GM18498 (cell line): ENCODE results near the gene RELN.
"Not testable (repeated sequence)": the region's sequence is repeated elsewhere in the genome, so short reads cannot be mapped to it uniquely, and the experiment has no call there.

Source experiments
- ATAC-seq: cut with Tn5 transposase; IDR thresholded peaks from one replicate; pipeline ENCODE4 v1.9.1; 2021; ENCODE audit warnings: mild to moderate bottlenecking, moderate library complexity; ENCODE audit not compliant: unreplicated experiment

RELN gene

DNA sequence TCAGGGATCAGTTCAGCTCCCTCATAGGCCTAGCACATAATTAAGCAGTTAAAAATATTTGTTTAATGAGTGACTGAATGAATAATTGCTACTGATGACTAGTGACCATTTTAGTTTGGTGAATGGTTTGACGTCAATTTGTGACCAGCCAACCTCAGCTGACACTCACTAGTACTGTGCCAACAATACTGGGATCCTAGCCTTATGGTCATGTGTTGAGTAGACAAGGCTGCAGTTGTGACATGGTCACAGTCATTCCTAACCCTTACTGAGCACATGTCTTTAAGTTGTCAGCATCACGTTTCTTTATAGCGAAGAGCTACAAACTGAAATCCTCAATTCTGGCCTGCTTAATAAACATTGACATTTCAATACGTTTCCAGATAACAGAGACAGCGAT lies 456.5 kb downstream of the RELN start:
- ATAC-seq, result no peak

DNA sequence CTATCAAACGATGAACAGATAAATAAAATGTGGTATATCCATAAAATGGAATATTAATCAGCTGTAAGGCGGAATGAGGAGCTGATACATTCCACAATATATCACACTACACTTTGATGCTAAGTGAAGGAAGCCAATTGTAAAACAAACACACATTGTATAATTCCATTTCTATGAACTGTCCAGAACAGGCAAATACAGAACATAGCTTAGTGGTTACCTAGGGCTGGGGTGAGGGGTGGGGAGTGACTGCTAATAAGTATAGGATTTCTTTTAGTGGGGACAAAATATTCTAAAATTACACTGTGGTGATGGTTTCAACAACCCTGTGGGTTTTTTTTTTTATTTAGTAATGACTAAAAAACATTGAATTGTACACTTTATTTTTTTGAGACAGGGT lies 461.3 kb downstream of the RELN start:
- ATAC-seq, result no peak

DNA sequence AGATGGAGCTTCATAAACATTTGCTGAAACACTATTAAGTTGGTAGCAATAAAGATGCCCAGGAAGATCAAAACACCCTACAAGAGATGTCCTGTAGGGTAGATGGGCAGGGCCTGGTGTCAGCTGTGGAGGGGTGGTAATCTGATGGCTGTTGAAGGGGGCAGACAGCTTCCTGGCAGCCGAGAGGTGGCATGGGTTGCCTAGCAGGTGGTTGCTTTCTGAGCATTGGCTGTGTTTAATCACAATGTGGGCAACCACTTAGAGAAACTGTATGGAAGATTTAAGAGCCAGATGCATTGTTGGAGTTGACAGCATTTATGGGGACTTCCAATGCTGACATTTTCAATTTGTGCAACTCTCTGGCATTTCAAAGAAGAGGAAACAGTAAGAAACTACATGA lies 463.5 kb downstream of the RELN start:
- ATAC-seq, result no peak

DNA sequence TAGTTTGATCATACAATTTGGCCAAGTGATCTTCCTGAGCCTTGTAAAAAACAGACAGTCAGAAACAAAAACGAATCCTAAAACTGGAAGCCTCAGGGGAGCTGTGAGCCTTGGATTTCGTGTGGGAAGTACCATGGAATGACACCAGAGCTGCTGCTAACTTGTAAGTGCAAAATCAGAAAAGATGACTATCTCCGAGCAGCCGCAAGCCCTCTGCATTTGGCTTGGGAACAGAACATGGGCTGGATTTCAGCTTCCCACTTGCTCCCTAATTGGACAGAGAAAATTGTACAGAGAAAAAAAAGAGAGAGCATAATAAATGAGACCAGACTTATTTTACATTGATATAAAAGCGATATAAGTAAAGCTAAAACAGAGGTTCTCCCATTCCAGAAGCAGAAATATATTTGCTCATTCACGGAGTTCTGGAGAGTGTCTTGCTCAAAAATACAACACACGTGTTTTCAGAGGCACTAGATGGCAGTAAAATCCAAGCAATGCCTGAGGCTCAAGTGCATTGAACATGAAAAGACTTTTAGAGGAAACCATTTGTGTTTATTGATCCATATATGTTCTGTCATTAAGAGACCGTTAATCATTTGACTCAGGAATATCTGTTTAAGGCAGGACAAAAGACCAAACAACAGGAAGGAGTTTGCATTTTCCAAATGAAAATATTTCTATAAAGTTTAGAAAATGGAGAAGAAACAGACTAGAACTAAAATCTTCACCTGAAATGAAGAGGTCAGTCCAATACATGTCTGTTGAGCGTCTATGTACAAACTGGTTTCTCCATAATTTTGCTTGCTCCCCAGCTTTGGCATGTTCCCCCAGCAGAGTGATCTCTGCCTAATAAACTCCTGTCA lies 465.2 kb downstream of the RELN start:
- ATAC-seq, result no peak

DNA sequence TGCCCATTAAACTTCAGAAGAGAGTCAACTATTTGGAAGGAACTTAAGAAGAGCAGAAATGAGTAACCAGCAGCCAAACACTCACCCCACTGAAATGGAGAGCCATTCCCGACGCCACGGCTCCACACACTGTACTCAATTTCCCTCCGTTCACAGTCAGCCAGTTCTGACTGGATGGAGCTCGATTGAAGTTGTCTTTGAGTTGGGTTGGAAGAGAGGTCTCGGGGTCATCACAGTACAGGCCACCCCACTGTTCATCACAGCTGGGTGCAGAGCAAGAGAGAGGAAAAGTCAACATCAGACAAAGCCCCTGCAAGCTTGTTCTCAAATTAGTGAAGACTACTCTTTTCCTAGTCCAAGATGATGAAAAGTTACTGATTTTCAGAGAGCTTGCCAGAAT lies 467.5 kb downstream of the RELN start:
- ATAC-seq, result no peak

DNA sequence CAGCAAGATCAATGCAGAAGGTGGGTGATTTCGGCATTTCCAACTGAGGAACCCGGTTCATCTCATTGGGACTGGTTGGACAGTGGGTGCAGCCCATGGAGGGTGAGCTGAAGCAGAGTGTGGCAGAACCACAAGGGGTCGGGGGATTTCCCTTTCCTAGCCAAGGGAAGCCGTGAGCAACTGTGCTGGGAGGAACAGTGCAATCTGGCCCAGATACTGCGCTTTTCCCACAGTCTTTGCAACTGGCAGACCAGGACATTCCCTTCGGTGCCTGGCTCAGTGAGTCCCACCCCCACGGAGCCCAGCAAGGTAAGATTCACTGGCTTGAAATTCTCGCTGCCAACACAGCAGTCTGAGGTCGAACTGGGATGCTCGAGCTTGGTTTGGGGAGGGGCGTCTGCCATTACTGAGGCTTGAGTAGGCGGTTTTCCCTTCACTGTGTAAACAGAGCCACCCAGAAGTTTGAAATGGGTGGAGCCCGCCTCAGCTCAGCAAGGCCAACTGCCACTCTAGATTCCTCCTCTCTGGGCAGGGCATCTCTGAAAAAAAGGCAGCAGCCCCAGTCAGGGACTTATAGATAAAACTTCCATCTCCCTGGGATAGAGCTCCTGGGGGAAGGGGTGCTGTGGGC lies 484.8 kb downstream of the RELN start:
- ATAC-seq, result no peak

DNA sequence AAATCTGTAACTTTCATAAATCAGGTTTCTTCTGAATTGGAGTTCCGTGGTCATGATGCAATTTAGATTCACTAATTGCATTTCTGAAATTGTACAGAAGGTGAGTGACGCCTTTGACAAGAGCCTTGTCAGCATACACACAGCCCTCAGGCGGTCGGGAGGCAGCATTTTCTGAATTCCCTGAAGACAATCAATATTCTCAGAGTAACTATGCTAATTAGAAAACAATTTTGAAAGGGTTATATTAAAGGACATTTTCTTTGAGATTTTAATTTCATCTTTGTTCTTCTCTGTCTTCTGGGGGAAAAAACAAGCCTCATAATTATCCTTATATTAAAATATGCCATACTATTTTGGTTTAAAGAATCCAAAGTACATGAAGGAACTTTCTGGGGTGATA lies 488.3 kb downstream of the RELN start:
- no peak for ATAC-seq

DNA sequence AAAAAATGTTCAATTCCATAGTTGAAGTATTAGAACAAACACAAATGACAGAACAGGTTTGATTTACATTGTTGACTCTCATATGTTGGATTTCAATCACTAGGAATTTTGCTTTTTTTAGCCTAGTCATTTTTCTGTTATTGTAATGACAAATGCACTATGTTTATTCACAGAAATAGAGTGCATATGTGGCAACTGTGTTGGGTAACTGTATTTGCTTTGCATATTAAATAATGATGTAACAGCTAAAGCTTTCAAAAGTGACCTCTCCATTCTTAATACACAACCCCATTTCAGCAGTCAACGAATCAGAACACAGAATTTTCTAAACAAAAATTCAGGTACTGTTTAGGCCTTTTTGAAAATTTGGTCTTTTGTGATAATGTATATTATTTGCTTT lies 489.5 kb downstream of the RELN start:
- no peak for ATAC-seq

DNA sequence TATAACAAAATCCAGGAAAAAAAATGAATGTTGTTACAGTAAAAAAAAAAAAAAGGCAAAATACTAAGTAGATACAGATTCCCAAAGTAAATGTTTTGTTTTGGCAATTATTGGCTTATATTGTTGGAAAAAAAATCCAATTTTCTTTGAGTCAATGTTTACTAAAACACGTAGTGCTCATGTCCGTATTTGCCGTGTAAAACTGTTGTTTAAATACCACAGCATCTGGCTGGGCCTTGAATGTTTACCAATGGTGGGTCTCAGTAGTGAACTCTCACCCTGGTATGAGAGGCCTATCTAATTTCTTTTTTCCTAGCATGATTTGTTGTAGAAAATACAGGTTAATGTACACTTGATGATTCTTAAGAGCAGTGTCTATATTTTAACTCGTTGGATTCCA lies 502.0 kb downstream of the RELN start:
- no peak for ATAC-seq

DNA sequence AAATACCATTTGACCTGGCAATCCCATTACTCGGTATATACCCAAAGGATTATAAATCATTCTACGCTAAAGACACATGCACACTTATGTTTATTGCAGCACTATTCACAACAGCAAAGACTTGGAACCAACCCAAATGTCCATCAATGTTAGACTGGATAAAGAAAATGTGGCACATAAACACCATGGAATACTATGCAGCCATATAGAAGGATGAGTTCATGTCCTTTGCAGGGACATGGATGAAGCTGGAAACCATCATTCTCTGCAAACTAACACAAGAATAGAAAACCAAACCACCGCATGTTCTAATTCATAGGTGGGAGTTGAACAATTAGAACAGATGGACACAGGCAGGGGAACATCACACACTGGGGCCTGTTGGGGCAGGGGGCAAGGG lies 502.6 kb downstream of the RELN start:
- ATAC-seq, result not testable (repeated sequence)

DNA sequence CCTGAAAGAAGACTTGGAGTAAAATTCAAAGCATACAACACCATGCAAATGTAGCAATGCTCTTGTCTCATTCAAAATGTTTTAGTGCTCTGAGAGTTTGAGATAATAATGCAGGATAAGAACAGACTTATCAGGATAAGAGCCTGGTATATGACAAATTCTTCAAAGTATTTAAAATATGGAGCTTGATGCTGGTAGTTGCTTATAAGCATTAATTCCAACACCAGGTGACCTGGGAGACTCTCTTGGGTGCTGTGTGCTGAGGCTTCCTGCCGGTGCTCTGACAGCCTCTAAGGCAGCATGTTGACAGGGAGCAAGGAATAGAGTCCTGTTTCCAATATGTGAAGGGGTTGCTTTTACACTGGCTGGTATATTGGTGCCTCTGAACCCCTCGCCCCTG lies 508.7 kb downstream of the RELN start:
- ATAC-seq, result no peak

DNA sequence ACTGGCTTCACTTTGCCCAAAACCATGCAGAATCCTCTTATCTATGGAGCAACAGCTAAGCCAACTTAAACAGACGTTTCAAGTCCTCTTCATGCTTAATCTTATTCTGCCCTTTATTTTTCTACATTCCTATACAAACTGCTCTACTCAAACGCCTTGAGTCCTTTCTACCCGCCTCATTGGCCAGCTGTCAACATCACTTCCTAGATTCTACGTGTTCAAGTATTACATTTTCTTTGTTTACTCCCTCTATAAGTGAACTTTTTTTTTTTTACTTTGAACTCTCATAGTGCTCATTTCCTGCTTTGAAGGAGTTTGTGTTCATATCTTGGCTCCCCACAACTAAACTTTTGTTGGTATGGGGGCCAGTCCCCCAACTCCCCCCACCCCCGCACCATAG lies 514.5 kb downstream of the RELN start:
- ATAC-seq, result no peak

DNA sequence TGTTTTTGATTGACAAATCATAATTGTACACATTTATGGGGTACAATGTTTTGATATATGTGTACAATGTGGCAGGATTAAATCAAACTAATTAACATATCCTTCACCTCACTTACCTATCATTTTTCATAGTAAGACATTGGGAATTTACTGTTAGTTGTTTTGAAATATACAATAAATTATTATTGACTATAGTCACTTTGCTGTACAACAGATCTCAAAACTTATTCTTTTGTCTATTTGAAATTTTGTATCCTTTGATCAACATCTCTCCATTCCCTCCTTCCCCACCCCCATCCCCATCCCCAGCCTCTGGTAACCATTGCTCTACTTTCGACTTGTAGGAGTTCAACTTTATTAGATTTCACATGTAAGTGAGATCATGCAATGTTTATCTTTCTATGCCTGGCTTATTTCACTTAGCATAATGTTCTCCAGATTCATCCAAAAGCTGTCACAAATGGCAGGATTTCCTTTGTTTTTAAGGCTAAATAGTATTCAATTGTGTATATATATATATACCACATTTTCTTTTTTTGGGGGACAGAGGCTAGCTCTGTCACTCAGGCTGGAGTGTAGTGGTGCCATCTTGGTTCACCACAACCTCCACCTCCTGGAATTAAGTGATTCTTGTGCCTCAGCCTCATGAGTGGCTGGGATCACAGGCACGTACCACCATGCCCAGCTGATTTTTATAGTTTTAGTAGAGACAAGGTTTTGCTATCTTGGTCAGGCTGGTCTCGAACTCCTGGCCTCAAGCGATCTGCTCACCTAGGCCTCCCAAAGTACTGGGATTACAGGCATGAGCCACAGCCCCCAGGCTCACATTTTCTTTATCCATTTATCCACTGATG lies 520.1 kb downstream of the RELN start:
- ATAC-seq, result no peak

DNA sequence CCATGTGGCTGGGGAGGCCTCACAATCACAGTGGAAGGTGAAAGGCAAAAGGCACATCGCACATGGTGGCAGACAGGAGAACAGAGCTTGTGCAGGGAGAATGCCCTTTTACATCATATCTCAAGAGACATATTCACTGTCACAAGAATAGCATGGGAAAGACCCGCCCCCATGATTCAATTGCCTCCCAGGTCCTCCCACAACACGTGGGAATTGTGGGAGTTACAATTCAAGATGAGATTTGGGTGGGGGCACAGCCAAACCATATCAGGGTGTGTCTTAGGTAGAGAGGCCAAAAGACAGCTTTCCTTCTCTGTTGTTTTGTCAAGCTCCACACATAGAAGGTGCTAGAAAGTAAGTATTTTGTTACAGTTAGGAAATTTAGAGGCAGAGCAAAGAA lies 522.6 kb downstream of the RELN start:
- ATAC-seq, result no peak

DNA sequence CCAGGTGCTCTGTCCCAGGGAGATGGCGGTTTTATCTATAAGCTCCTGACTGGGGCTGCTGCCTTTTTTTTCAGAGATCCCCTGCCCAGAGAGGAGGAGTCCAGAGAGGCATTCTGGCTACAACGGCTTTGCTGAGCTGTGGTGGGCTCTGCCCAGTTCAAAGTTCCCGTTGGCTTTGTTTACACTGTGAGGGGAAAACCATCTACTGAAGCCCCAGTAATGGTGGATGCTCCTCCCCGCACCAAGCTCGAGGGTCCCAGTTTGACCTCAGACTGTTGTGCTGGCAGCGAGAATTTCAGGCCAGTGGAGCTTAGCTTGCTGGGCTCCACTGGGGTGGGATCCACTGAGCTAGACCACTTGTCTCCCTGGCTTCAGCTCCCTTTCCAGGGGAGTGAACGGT lies 527.1 kb downstream of the RELN start:
- no peak for ATAC-seq

DNA sequence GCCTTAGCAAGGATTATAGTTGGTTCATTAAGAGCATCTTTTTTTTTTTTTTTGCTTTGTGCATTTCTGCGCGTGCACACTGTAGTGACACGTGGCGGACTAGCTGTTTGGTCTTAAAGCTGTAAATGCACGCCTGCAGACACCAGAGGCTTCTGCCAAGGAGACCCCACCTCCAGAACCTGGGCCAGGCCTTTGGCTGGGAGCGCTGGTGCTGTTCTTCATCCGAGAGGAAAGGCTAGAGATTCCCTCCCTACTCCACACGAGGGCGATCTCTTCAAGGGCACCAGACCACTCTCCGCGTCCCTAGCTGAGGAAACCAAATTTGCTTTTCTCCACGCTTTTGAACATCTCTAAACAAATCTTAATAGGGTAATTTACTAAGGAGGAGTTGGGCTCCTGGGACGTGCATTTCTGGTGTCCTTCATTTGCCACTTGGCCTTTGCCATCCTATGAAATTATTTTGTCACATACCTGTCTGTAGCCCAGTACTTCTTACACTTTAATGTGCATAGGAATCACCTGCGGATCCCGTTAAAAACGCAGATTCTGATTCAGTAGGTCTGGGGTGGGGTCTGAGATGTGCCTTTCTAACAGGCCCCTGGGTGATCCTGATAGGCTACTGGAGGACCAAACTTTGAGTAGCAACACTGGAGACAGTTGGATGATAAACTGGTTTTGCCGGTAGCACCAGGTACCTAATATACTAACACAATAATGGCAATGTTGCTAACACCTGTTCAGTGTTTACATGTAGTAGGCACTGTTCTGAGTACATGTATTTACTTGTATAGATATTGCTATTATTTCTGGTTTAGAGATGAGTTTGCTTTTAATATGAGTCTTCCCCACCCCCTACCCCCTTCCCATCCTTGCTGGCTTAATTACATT lies 542.1 kb downstream of the RELN start:
- ATAC-seq, result peak; percentile 87

DNA sequence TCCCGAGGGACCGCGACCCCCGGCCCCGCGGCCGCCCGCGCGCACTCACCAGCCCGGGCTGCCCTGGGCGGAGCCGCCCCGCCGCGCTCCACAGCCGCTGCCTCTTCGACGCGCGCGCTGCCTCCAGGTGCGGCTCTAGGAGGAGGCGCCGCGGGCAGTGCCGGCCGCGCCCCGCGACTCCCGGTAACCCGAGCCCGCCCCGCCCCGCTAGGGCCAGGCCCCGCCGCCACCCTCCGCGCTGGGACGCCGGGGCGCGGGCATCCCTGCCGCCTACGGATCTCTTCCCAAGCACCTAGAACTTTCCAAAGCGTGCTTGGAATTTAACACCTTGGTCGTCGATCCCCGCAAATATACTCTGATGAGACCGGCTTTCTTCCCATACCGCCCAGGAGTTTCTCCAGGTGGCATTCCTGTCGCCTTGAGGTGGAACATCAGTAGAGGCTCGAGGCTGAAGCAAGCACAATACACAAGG lies 543.4 kb downstream of the RELN start, which contains the start of gene SLC26A5:
SLC26A5 (minus strand) TSS at position 159 of the 472 bp plus-strand sequence. CDS start 24,693 bp downstream, outside the sequence.
- ATAC-seq, result no peak

DNA sequence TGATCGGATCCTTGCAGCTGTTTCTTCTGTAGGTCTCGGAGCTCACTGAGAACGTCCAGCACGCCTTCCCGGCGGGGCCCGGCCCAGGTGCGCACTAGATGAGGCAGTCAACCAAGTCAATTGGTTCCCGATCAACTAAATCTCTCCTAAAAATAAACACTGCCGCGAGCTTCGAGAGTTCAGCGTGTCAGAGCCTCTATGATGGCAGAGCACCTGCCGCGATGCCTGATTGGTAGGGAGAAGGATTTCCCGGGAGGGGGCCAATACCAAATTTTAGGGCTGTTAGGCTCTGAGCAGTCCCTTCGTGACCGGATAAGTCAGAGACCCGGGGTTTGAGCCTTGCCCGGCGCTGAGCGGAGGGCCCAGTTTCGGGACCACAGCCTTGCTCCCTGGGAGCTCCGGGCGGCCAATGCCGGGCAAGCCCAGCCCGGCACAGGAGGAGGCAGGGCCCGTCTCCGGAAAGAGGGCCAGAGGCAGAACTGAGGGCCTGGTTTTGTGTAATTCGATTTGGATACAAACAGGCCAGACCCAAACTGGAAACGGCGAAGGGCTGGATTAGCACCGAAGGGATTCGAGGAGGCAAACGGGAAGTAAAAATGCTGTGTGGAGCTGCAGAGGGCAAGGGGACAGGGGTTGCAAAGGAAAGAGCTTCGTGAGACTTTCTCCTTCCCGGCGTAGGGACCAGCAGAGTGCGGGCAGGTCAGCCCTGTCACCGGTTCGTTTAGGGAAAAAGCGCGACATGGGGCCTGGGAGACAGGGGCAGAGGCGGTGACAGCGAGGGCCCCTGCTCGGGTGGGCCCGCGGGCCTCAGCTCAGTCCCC lies 544.0 kb downstream of the RELN start:
- no peak for ATAC-seq

DNA sequence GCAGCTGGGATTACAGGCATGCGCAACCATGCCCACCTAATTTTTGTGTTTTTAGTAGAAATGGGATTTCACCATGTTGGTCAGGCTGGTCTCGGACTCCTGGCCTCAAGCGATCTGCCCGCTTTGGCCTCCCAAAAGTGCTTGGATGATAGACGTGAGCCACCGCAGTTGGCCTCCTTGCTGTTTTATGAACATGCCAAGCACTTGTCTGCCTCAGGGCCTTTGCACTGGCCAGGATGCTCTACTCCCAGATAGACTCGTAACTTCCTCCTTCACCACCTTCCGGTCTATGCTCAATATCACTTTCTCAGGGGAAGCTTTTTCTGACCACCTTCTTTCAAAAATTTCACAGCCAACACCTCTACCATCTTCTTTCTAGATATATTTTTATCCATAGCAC lies 549.8 kb downstream of the RELN start:
- no peak for ATAC-seq

DNA sequence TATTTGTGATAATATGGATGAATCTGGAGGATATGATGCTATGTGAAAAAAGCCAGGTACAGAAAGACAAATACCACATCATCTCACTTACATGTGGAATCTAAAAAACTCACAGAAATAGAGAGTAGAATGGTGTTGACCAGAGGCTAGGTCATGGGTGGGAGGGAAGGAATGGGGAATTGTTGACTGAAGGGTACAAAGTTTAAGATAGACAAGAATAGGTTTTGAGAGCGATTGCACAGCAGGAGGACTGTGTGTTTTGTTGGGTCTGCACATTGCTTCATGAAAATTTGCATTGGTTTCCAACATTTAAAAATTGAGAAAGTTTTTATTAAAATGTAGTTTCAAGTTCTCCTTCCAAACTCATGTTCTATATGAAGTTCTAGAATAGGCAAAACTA lies 551.8 kb downstream of the RELN start:
- ATAC-seq, result no peak
